GM12892 (cell line): ENCODE results near the gene CIBAR2.

ENCODE experiments used
- POLR2A ChIP-seq: IDR thresholded peaks from 2 replicates; pipeline ENCODE4 v1.6.1; 2011; ENCODE audit warnings: low read depth, low read length, control low read depth
- POLR2AphosphoS5 ChIP-seq: IDR thresholded peaks from 2 replicates; pipeline ENCODE4 v1.6.1; 2011; ENCODE audit warnings: low read depth, low read length, control low read depth
- TAF1 ChIP-seq: IDR thresholded peaks from 2 replicates; pipeline ENCODE4 v1.6.1; 2011; ENCODE audit warnings: low read depth, mild to moderate bottlenecking, control low read depth, low read length, borderline replicate concordance

- TF ChIP-seq POLR2AphosphoS5 (no peak), POLR2A (no peak), TAF1 (no peak)
These were observed 59.7 kb downstream of the CIBAR2 start for GRCh38 chr16:85052536-85052935.
